OCI-LY7 (cell line): ENCODE measurements around the gene SYNGR3. TPM values are rescaled to one million over a fixed set of nuclear protein-coding genes. Genes with fewer than 3 reads are reported as not detected.

Experiments
- BruUV-seq: library from RNA; stranded (reverse); fragments of 400-500 nt; replicated peaks from 2 replicates; lab custom pipeline; 2021; lab: Mats Ljungman, UMichigan
- CTCF ChIA-PET: fragments of 300-600 bp; sonication (Branson Sonifier 250); formaldehyde crosslinking; loops from one replicate; lab custom pipeline; 2022; ENCODE audit warnings: antibody characterized with exemption; ENCODE audit not compliant: unreplicated experiment; lab: Charles Lee
- POLR2A ChIA-PET: fragments of 300-600 bp; sonication (Branson Sonifier 250); formaldehyde crosslinking; loops from one replicate; lab custom pipeline; 2022; ENCODE audit warnings: antibody characterized with exemption; lab: Charles Lee
- DNase-seq: peaks from one replicate; pipeline ENCODE4 v3.0.0-alpha.2; 2015; ENCODE audit warnings: low spot score
- H2AFZ ChIP-seq: fragments of 200-600 bp; sonication (generic), shearing (Covaris generic); 2 replicates; pipeline ENCODE4 v1.6.1; 2014; ENCODE audit warnings: mild to moderate bottlenecking, antibody characterized with exemption, low read length, moderate library complexity
- H3K27ac ChIP-seq: fragments of 200-600 bp; sonication (generic); 2 replicates; pipeline ENCODE4 v1.5.1; 2014; ENCODE audit warnings: mixed run types, low read depth, mild to moderate bottlenecking, moderate library complexity, low read length, inconsistent platforms; ENCODE audit not compliant: poor library complexity, severe bottlenecking
- H3K36me3 ChIP-seq: fragments of 200-600 bp; sonication (generic); 2 replicates; pipeline ENCODE4 v1.6.1; 2014; ENCODE audit warnings: mild to moderate bottlenecking, antibody characterized with exemption, low read length, moderate library complexity, mixed read lengths; ENCODE audit not compliant: insufficient read depth
- H3K4me1 ChIP-seq: fragments of 200-600 bp; sonication (generic); 2 replicates; pipeline ENCODE4 v1.5.1; 2014; ENCODE audit warnings: mild to moderate bottlenecking, low read length; ENCODE audit not compliant: insufficient read depth, poor library complexity, severe bottlenecking
- H3K4me2 ChIP-seq: fragments of 200-600 bp; sonication (generic); 2 replicates; pipeline ENCODE4 v1.6.1; 2014; ENCODE audit warnings: mild to moderate bottlenecking, low read length
- H3K4me3 ChIP-seq: fragments of 200-600 bp; sonication (generic); 2 replicates; pipeline ENCODE4 v1.5.1; 2014; ENCODE audit warnings: mild to moderate bottlenecking, low read depth, low read length; ENCODE audit not compliant: poor library complexity, severe bottlenecking
- H3K79me2 ChIP-seq: fragments of 200-600 bp; sonication (generic); 2 replicates; pipeline ENCODE4 v1.6.1; 2016; ENCODE audit warnings: low read depth, mild to moderate bottlenecking, low read length, moderate library complexity, mixed read lengths; ENCODE audit not compliant: insufficient read depth
- H3K9me2 ChIP-seq: fragments of 200-600 bp; sonication (generic); 2 replicates; pipeline ENCODE4 v1.6.1; 2016; ENCODE audit warnings: mild to moderate bottlenecking, low read length, mixed read lengths; ENCODE audit not compliant: insufficient read depth
- H3K9me3 ChIP-seq: fragments of 200-600 bp; sonication (generic); 2 replicates; pipeline ENCODE4 v1.6.1; 2014; ENCODE audit warnings: mild to moderate bottlenecking, mixed run types, low read length, mixed read lengths
- H4K20me1 ChIP-seq: fragments of 200-600 bp; sonication (generic); 2 replicates; pipeline ENCODE4 v1.6.1; 2014; ENCODE audit warnings: mild to moderate bottlenecking, antibody characterized with exemption, low read length, moderate library complexity, mixed read lengths; ENCODE audit not compliant: insufficient read depth
- CTCF ChIP-seq: fragments of 200-600 bp; sonication (generic); conservative IDR thresholded peaks from 2 replicates; pipeline ENCODE4 v1.5.1; 2014; ENCODE audit warnings: mild to moderate bottlenecking, antibody characterized with exemption, low read length, moderate library complexity, mixed read lengths
- EZH2phosphoT487 ChIP-seq: fragments of 200-600 bp; sonication (generic); IDR thresholded peaks from 2 replicates; pipeline ENCODE4 v1.6.1; 2018; ENCODE audit warnings: low read depth, borderline replicate concordance, mild to moderate bottlenecking, mixed run types, antibody characterized with exemption, low read length, moderate library complexity, mixed read lengths
- intact Hi-C: fragments of 100-400 bp; cut with micrococcal nuclease; formaldehyde crosslinking; loops from one replicate; pipeline ENCODE4 v1.10.0; 2022; ENCODE audit not compliant: unreplicated experiment
- total RNA-seq, 2 experiments: library from RNA; depleted of rRNA in 1 of 2; stranded (reverse); fragments of >200 nt in 1 of 2; shearing (Covaris generic) in 1 of 2; gene quantifications; 2 replicates each; pipeline ENCODE4 v1.2.3, GENCODE V29; 2014 to 2022

Gene SYNGR3
- total RNA-seq, 2 experiments from 2014 or later = 10.3 to 11.1 TPM

GRCh38 chr16:1980030-1980769 lies 9.6 kb upstream of the SYNGR3 start:
- ChIA-PET CTCF (no interaction called here), POLR2A (no interaction called here)
- Histone ChIP-seq H2AFZ (no peak overlapping the region), H4K20me1 (no peaks in the 10 kb centered on the region), H3K4me1 (peaks cover 11% of the 10 kb centered on the region), H3K79me2 (no peaks in the 10 kb centered on the region), H3K4me3 (no peak overlapping the region), H3K9me2 (no peaks in the 10 kb centered on the region), H3K9me3 (no peaks in the 10 kb centered on the region), H3K36me3 (peaks cover 41% of the 10 kb centered on the region), H3K27ac (no peak overlapping the region), H3K4me2 (no peak overlapping the region)
- no peak for TF ChIP-seq EZH2phosphoT487
- no peak for TF ChIP-seq CTCF
- DNase-seq = no peak
- no TSS peak for BruUV-seq
- intact Hi-C loops = no loop called here

- ChIA-PET POLR2A (no interaction called here), CTCF (no interaction called here)
- no peaks in the 10 kb centered on the region for H3K79me2 ChIP-seq
- H3K4me2 ChIP-seq = no peak overlapping the region
- H3K27ac ChIP-seq = no peak overlapping the region
- H2AFZ ChIP-seq = no peak overlapping the region
- H4K20me1 ChIP-seq = no peaks in the 10 kb centered on the region
- peaks cover 40% of the 10 kb centered on the region for H3K36me3 ChIP-seq
- no peak for DNase-seq
- H3K9me2 ChIP-seq = no peaks in the 10 kb centered on the region
- no peaks in the 10 kb centered on the region for H3K9me3 ChIP-seq
- TF ChIP-seq EZH2phosphoT487 (no peak), CTCF (no peak)
- peaks cover 14% of the 10 kb centered on the region for H3K4me1 ChIP-seq
- H3K4me3 ChIP-seq = no peak overlapping the region
- BruUV-seq = no TSS peak
- intact Hi-C loops = no loop called here
These were observed 9.0 kb upstream of the SYNGR3 start for GRCh38 chr16:1980770-1981087.

DNA sequence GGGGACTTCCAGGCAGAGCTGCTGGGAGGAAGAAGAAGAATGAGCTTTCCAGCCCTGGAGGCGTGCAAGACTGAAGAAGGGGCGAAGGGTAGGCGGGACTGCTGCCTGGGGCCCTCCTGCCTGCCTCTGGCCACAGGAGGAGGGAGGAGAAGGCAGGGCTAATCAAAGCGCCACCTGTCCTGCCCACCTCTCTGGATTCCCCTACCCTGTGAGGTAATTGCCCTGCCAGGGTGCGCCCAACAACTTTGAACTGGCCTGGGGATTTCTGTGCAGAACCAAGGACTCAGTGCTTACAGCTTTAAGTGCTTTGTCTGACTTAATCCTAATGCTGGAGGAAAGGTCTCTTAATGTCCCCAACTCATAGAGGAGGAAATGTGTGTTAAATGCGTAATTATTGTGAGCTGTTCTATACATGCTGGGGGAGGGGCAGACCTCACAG lies 8.4 kb upstream of the SYNGR3 start, which contains the start of gene NOXO1:
Gene NOXO1, minus strand, starts transcription at position 72 of the 439 bp plus-strand sequence. CDS start 290 bp downstream, outside the sequence.
- H3K4me3 ChIP-seq = no peak within 1 kb of the TSS
- POLR2A ChIA-PET = interaction anchor here (0.7 kb wide), 1 partner anchor 10 kb away, joined by 3 read pairs; no protein-coding TSS in a partner anchor
- intact Hi-C loops = no loop called here

More for the DNA sequence above, 8.4 kb upstream of the SYNGR3 start, which contains the start of gene NOXO1:
- TF ChIP-seq EZH2phosphoT487 (no peak), CTCF (no peak)
- H3K4me2 ChIP-seq = no peak within 1 kb of the TSS
- no peaks in the 10 kb centered on the region for H4K20me1 ChIP-seq
- H3K9me3 ChIP-seq = no peaks in the 10 kb centered on the region
- no peaks in the 10 kb centered on the region for H3K79me2 ChIP-seq
- H3K9me2 ChIP-seq = no peaks in the 10 kb centered on the region
- H3K36me3 ChIP-seq = peaks cover 40% of the 10 kb centered on the region; the same call in 1 of the 2 replicates
- BruUV-seq = no TSS peak
- no peak within 1 kb of the TSS for H2AFZ ChIP-seq
- CTCF ChIA-PET = no interaction called here
- H3K4me1 ChIP-seq = peaks cover 14% of the 10 kb centered on the region
- H3K27ac ChIP-seq = no peak within 1 kb of the TSS
- DNase-seq = no peak
